NCI-H2081 treated with DMSO at 0.1 percent for 48 hours (cell line): Measurements from ENCODE around the gene APBA2.
"Not testable (repeated sequence)": the region's sequence is repeated elsewhere in the genome, so short reads cannot be mapped to it uniquely, and the experiment has no call there.

Experiments
- DNase-seq: peaks from one replicate; lab custom pipeline; 2025; lab: John Stamatoyannopoulos, UW

Gene APBA2

GRCh38 chr15:28885630-28886430 lies at the start of gene APBA2:
Gene APBA2, plus strand, starts transcription at chr15:28885974. Its CDS starts 167,911 bp downstream, at chr15:29053885.
- no peak for DNase-seq

- DNase-seq = not testable (repeated sequence)
These were observed 45.5 kb upstream of the APBA2 start for GRCh38 chr15:28840285-28840684.

GRCh38 chr15:28842210-28842609 lies 43.6 kb upstream of the APBA2 start:
- not testable (repeated sequence) for DNase-seq

GRCh38 chr15:28843520-28843919 lies 42.3 kb upstream of the APBA2 start:
- DNase-seq = not testable (repeated sequence)

GRCh38 chr15:28844147-28844546 lies 41.6 kb upstream of the APBA2 start:
- not testable (repeated sequence) for DNase-seq

- not testable (repeated sequence) for DNase-seq
These were observed 38.5 kb upstream of the APBA2 start for GRCh38 chr15:28847247-28847646.

GRCh38 chr15:28847959-28848358 lies 37.8 kb upstream of the APBA2 start:
- DNase-seq = not testable (repeated sequence)

- not testable (repeated sequence) for DNase-seq
These were observed 37.3 kb upstream of the APBA2 start, which contains the start of gene GOLGA6L7 for GRCh38 chr15:28848521-28848920. Gene GOLGA6L7, minus strand, starts transcription at chr15:28848644. Its CDS starts 95 bp downstream, at chr15:28848549.

- DNase-seq = not testable (repeated sequence)
These were observed 36.5 kb upstream of the APBA2 start for GRCh38 chr15:28849271-28849670.

GRCh38 chr15:28849766-28850165 lies 36.0 kb upstream of the APBA2 start:
- DNase-seq = not testable (repeated sequence)

DNA sequence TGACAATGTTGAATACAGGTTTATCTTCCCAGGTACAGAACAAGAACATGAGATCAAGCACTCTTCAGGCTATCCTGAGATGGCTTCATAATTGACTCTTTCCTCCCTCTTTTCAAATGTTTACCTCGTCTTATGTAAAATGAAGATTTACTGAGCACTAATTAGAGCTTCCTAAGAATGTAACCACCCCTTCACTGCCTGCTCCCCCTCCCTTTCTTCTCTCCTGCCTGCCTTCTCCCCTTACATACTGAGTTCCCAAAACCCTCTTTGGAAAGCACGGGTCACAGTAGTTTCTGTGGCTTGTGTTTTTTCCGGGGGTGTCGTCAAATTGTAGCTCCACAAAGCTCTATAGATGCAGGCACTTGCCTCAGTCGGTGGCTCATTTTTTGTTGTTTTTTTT lies 32.1 kb upstream of the APBA2 start:
- DNase-seq = not testable (repeated sequence)

DNA sequence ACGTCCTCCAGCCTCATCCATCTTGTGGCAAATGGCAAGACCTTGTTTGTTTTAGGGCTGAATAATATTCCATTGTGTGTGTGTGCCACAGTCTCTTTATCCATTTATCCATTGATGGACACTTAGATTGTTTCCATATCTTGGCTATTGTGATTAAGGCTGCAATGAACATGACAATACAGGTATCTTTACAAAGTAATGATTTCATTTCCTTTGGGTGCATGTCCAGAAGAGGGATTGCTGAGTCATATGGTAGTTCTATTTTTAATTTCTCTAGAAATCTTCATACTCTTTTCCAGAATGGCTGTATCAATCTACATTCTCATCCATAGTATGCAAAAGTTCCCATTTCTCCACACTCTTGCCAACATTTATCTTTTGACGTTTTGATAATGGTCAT lies 31.2 kb upstream of the APBA2 start:
- DNase-seq = not testable (repeated sequence)

- DNase-seq = no peak
These were observed 24.7 kb upstream of the APBA2 start for GRCh38 chr15:28861031-28861534.

DNA sequence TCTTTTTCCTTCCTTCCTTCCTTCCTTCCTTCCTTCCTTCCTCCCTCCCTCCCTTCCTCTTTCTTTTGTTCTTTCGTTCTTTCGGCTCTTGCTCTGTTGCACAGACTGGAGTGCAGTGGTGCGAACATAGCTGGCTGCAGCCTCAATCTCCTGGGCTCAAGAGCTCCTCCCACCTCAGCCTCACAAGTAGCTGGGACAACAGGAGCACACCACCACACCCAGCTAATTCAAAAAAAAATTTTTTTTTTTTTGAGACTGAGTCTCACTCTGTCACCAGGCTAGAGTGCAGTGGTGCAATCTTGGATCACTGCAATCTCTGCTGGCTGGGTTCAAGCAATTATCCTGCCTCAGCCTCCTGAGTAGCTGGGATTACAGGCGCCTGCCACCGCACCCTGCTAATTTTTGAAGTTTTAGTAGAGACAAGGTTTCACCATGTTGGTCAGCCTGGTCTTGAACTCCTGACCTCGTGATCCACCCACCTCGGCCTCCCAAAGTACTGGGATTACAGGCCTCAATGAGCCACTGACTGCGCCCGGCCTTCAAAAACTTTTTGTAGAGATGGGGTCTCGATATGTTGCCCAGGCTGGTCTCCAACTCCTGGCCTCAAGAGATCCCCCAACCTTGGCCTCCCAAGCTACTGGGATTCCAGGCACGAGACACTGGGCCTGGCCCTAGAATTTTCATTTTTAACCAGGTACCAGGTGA lies 24.0 kb upstream of the APBA2 start:
- not testable (repeated sequence) for DNase-seq

DNA sequence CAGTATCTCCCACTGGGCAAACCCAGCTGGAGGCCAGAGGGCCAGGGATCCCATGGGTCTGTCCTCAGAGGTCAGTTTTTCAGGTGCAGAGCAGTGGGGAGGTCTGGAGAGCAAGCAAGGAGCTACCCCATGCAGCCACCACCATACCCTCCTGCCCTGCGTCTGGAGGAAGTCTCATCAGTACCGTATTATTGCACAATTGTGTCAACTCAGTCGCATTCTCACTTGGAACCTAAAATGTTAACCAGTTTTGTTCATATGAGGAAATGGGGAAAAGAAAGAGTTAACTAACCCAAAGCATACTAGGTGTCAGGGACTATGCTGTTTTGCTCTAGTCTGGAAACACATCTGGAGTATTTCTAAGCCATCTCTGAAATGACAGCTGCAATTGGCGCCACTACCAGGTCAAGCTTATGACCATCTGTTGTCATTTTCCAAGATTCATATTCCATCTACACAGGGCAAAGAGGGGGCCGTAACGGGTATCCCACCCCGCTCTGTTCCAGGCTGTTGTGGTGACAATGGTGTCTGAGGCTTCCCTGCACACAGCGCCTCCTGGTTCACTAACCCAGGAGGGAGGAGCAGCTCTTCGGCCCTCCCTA lies 16.9 kb upstream of the APBA2 start:
- DNase-seq = no peak

GRCh38 chr15:28871168-28871567 lies 14.6 kb upstream of the APBA2 start:
- DNase-seq = no peak

GRCh38 chr15:28873006-28873405 lies 12.8 kb upstream of the APBA2 start:
- no peak for DNase-seq

DNA sequence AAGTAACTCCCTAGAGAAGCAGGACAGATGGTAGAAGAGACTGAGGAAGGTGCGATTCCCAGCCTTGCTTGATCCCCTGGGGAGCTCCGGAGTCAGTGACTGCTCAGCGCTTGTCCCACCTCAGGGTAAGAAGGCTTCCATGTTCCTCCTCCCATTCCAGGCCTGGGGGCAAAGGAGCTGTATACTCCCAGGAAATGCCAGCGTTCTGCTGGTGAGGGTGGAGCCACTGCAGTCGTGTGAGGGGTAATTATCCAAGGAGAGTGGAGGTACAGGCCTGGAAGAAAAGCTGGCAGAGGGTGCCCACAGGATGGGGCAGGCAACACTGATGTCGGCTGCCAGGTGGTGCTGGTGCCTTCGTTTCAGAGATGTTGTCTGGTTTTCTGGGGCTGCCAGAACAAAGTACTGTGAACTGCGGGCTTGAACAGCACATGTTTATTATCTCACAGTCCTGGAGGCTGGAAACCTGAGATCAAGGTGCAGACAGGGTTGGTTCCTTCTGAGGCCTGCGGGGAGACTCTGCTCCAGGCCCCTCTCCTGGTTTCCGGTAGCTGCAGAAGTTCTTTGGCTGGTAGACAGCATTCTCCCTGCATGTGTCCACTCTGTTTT lies 12.1 kb upstream of the APBA2 start:
- DNase-seq = no peak

DNA sequence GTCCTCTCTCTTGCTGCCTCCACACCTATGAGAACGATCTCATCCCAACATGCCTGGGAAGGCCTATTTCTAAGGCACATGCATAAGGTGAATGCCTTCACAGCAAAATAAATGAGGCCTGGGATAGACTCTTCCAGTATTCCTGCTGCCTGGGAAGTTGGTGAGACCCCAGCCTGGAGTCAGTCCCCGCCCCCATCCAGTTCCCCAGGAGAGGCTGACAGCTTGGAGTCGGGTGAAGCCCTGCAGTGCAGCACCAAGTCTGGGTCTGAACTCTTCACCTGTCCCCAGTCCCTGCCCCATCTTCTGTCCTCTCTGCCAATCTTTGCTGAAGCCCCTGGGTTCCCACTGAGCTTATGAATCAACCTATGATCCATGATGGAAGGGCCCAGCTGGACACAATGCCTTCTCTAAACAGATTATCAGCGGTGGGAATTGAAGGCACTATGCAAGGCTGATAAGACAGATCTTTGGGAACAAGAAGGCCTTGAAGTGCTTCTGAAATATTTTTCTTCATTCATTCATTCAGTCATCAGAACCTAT lies 10.2 kb upstream of the APBA2 start:
- no peak for DNase-seq

DNA sequence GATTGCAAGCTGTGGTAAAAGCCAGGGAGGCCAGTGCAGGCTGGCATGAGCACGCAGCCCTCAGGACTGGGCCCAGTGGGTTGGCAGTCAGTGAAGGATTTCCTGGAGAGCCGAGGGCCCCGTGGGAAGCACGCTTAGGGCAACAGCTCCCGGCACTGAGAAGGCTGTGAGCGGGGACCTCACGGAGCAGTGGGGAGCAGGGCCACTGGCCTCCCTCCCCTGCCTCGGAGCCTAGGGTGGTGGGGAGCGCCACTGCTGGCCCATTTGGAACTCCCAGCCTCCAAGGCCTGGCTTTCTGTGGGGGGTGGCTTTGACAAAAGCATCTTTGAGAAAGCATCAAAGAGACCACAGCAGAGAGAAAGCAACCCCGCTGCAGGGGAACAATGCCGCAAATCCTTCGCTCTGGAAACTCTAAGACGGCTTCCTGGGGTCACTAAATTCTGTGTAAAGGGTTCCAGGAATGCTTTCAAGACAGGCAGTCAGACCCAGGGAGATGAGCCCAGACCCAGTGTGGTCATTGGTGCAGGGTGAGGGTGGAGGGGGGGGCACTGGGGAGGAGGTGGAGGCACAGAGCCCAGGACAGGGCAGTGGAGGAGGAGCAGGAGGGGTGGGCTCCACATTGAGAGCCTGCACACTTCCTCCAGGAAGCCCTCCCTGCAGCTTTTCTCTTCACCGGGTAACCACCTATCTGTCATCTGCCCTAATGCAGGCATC lies 9.5 kb upstream of the APBA2 start:
- DNase-seq = no peak

DNA sequence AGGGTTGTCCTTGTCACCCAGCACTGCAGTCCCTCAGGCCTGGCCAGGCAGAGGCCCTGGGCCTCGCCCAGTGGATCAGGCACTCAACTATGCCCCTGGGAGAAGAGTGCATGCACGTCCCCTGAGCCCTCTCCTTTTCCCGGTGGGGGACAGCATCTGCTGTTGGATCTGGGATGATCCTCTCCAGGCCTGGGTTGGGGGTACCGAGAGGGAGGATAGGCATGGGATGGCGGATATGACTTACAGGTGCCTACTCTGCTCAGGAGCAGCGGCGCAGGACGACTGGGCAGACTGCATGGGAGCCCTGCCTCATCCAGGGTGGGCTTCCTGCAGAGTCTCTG lies 9.0 kb upstream of the APBA2 start:
- DNase-seq = no peak
